NOMO-1 treated with dmso at 0.1 percent for 144 hours (cell line): ENCODE measurements around the gene PTPN7.
"Not testable (repeated sequence)": the region's sequence is repeated elsewhere in the genome, so short reads cannot be mapped to it uniquely, and the experiment has no call there.

Experiments used
- DNase-seq: peaks from one replicate; lab custom pipeline; 2025; ENCODE audit not compliant: unreplicated experiment; lab: John Stamatoyannopoulos, UW

The PTPN7 gene

DNA sequence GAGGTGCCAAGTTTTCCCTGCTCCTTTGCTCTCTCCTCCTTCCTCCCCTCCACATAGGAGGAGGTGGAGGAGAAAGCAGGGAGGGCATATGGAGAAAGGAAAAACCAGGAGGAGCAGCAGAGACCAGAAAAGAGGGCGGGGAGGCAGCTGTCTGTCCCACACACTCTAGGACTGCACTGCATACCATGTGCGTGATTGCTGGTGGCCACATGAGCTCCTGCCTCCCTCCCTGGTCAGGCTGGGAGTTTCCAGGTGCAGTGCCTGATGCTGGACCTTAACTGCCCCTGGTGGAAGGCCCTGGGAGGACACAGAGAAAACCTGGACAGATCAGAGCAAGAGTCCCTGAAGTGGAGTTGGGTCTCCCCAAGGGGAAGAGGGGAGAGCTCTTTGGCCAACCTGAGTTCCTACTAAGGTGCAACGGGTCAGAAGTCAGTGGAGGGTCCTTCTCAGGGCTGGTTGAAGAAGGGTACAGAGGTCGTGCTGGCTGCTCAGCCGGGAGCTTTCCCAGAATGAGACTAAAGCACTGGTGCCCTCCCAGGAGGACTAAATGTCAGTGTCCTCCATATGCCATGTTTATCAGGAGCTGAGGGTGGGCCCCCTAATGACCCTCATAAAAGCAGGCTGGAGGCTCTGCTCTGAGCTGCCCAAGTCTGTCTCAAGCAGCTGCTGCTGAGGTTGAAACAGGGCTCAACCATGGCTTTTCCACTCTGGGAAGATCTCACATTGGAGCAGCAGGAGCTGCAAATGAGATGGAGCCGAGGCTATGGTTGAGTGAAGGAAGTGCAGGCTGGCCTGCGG lies 29.7 kb upstream of the PTPN7 start:
- DNase-seq = no peak

DNA sequence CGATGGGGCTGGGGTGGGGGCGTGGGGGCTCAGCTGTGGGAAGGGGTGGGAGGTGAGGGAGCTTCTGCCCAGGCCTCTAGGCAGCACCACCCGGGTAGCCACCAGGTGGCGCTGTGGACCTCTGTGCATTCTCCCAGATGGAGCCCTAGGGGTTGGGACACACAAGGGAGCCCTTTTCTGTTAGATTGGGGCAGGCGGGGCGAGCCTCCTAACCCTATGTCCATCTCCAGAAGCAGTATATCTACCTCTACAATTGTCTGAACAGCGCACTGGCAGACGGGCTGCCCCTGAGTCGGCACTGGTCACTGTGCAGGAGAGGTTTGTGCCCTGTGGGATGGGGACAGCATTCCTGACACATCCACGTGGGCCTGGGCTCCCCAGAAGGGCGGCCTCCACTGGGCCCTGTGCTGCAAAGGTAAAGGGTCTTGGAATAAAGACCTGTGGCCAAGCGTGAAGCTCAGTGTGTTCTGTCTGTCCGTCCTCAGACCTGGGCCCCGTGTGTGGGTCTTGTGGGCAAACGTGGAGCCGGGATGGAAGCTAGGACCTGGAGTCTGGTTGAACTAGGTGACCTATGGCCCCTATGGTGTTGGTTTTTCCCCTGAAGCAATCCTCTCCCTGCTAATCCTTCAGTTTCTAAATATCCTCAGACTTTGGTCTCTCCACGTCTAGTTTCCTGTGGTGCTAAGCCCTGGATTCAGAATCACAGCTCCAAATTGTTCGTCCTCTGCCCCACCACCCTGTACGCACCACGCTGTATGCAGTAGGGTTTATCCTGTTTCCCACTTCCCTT lies 28.8 kb upstream of the PTPN7 start:
- DNase-seq = peak; percentile 4

- DNase-seq = no peak
These were observed 27.4 kb upstream of the PTPN7 start for GRCh38 chr1:202187697-202188407.

GRCh38 chr1:202187041-202187671 lies 26.8 kb upstream of the PTPN7 start:
- no peak for DNase-seq

DNA sequence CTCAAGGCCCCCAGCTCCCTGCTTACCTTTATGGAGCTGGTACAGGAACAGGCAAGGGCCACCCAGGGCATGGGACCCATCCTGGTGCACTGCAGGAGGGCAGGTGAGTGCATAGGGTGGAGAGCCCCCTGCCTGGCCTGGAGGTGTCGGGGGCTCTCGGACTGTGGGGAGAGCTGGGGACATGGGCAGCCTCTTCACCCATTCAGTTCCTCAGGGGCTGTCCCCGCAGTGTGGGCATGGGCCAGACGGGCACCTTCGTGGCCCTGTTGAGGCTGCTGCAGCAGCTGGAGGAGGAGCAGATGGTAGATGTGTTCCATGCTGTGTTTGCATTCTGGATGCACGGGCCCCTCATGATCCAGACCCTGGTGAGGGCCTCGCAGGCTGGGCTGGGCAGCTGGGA lies 25.9 kb upstream of the PTPN7 start:
- DNase-seq = no peak

DNA sequence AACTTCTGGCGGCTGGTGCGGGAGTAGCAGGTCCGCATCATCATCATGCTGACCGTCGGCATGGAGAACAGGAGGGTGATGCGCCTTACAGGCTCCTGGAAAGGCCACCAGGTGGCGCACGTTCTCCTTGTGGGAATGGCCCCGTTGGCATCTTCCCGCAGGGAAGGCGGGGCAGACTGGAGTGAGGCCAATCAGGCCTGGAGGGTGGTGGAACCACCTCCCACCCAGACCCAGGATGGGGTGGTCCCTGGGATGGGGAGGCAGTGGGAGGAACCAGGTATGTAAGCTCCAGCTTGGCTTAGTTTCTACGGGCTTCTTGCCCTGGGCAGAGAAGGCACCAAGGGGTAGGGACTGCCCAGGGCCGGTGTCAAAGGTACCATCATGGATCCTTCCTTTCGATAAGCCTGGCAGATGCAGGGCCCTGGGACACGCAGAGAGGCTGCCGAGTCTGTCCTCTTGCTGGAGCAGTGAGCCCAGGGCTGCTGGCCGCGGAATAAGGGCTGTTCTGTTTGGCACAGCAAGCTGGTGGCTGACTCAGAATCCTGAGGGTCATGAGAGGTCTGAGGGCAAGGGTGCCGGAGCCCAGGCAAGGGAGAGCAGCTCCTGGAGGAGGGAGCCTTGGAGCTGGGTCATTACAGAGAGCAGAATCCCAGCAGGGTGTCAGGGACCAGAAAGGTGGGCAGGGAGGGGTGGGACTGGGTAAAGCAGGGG lies 24.5 kb upstream of the PTPN7 start:
- peak; percentile 39 for DNase-seq

- no peak for DNase-seq
These were observed 21.9 kb upstream of the PTPN7 start for GRCh38 chr1:202182040-202182877.

DNA sequence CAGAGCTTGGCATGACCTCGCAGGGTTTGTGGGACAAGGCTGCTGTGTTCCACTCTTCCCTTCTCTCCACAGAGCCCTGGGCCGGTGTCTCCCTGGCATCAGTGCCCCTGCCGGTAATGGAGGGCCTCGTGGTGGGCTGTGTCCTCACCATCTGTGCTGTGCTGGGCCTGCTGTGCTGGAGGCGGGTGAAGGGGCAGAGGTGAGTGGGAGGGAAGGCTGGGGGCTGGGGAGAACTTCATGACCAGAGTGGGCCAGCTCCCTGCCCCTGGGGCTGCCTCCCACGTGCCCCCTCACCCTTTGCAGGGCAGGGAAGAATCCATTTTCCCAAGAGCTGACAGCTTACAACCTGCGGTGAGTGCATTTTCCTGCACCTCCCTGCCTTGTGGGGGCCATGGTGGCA lies 21.2 kb upstream of the PTPN7 start:
- no peak for DNase-seq

GRCh38 chr1:202180751-202181139 lies 20.3 kb upstream of the PTPN7 start:
- DNase-seq = not testable (repeated sequence)

DNA sequence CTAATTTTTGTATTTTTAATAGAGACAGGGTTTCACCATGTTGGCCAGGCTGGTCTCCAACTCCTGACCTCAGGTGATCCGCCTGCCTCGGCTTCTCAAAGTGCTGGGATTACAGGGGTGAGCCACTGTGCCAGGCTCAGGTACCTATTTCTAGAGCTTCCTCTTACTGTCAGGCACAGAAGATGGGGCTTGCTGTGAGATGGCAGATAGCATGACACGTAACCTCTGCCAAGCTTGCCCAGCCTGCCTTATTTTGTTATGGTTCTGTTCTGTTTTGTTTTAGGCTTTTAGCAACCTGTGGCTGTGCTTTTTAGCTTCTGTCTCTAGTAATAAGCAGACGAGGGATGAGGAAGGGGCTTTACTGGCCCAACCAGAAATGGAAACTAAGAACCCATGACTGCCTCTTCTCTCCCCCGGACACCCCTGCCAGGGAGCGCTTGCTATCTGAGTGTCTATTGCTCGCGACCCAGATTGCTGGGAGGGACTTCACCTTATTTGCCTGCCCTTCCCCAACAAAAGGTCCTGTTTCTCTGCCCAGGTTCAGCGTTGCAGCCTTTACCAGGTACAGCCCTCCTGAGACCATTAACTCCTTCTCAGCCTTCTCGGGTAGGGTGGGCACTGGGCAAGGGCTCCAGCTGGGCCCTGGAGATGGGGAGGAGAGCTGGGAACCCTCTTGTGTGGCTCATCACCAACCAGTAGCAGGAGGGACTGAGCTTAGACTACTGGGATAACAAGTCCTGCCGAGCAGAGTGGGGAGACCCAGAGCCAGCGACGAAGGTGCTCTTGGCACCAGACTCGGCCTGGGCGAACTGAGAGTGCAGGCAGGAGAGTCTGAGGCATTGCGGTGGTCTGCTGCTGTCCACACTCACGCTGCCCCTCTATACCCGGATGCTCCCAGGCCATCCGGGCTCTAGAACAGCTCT lies 19.7 kb upstream of the PTPN7 start:
- no peak for DNase-seq

GRCh38 chr1:202176949-202177927 lies 16.8 kb upstream of the PTPN7 start:
- no peak for DNase-seq

DNA sequence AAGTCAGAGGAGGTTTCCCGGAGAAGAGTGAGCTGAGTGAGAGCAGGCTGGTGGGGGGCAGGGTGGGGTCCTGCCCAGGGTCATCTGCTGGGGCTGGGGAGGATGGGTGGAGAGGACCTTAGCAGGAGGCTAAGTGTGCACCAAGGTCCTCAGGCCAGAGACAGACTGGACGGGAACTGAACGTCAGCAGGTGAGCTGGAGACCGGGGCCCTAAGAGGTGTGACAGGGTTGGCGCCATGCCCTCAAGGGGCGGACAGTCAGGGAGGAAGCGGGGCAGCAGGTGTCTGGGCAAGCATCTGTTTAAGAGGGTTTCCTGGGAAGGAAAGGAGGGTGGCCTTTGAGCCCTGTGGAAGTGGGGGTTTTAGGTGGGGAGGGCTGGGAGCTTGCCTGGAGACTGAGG lies 13.6 kb upstream of the PTPN7 start:
- DNase-seq = no peak

- peak; percentile 19 for DNase-seq
These were observed 11.6 kb upstream of the PTPN7 start for GRCh38 chr1:202172015-202172355.

DNA sequence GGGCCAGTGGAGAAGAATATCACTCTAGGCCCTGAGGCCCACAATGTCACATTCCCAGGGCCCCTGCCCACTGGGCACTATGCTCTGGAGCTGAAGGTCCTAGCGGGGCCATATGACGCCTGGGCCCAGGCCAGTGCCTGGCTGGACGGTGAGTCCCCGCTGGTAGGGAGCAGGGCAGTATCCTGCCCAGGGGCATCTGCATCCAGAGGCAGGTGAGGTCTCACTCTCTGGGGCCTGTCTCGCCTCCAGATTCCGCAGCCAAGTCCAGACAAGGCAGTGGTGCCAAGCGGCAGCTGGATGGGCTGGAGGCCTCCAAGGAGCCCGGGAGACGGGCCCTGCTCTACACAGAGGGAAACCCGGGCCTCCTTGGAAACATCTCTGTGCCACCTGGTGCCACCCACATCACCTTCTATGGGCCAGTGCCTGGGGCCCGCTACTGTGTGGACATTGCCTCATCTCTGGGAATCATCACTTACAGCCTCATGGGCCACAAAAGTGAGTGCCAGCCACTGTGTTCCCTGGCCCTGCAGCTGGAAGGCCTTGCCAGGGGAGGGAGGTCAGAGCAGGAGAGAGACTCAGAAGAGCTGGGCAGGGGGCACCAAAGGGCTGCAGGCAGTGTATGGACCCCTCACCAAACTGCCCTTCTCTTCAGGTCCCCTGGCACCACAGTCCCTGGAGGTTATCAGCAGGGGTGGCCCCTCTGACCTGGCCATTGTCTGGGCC lies 11.1 kb upstream of the PTPN7 start:
- DNase-seq = no peak

GRCh38 chr1:202170726-202171125 lies 10.3 kb upstream of the PTPN7 start:
- DNase-seq = no peak

GRCh38 chr1:202168861-202169260 lies 8.5 kb upstream of the PTPN7 start:
- no peak for DNase-seq
